GM21576 (cell line): ENCODE results near the gene UBE2L6.

ENCODE experiments used
- ATAC-seq: cut with Tn5 transposase; IDR thresholded peaks from one replicate; pipeline ENCODE4 v1.9.1; 2021; ENCODE audit warnings: mild to moderate bottlenecking, moderate library complexity; ENCODE audit not compliant: unreplicated experiment

Gene UBE2L6

DNA sequence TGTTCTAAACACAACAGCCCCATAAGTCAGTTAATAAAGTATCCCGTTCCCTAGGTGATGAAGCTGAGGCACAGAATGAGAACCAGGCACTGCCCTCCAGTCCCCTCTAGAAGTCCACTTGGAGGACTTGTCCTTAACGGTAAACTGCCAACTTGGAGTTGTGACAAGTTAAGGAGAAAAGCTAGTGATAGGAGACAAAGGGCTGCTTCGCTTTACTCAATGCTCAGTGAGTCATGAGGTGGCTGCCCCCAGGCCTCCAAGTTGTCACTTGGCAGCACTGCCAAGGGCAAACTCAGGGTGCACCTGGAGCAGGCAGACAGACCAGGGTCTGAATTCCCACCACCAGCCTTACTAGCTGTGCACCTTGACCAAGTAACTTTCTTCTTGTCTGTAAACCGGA is 65.5 kb downstream of the UBE2L6 start:
- ATAC-seq, result no peak
